Heart left ventricle (tissue), 13 donors: ENCODE measurements around the gene ATP5PB.

Experiments
- CTCF ChIP-seq, 12 donors: fragments of 200-600 bp; sonication (generic) in 4 of 12; IDR thresholded peaks; one replicate each; pipeline versions ENCODE4 v1.5.0 to v1.8.0; 2018 to 2022; ENCODE audit warnings: antibody characterized with exemption in 12 of 12, mild to moderate bottlenecking in 5 of 12
- POLR2A ChIP-seq, 2 donors: fragments of 450-650 bp; IDR thresholded peaks; one replicate each; pipeline ENCODE4 v1.6.1; 2017; ENCODE audit warnings: antibody characterized with exemption in 2 of 2, mild to moderate bottlenecking in 2 of 2, moderate library complexity in 2 of 2
- donor health status: ischemic (EF 13 %, LVEDD 7.1; RV severe dilation, severe dysfunction).
- donor health status: DM: no; HTN: yes; CAD: no.
- donor health status: DM: no; HTN: no; CAD: no.
- donor health status: ischemic (EF 25% LVEDD 6.9; RV normal size, moderate dysfunction).
- donor health status: ischemic (EF 25% LVEDD 5.7; RV mildly dilated, moderate dysfunction).
- donor health status: ischemic (EF 35%, LVEDD 5.7; RV mildly dilated, moderate dysfunction).
- donor health status: nonischemic (EF 11% LVEDD 7.7; RV severe dilation, severe dysfunction).
- donor health status: DM: yes; HTN: yes; CAD: no.
- donor health status: PGD.
- donor health status: ischemic (EF 29% LVEDD 5.4; RV normal size, mild dysfunction).
- donor health status: nonischemic (EF 23%, LVEDD 6.1; RV moderate dilation, normal function).

GRCh38 chr1:111480674-111481073 is 31.4 kb downstream of the ATP5PB start:
- TF ChIP-seq POLR2A (IDR thresholded peaks at IDR 0.05) (no peak), CTCF (IDR thresholded peaks at IDR 0.05) (no peak)
